RWPE1 (cell line): Measurements from ENCODE around the gene NHEJ1.

Experiments used
- CTCF ChIA-PET: fragments of 350-600 bp; sonication (Branson Sonifier 250); formaldehyde crosslinking; extraction: SDS; loops from one replicate; lab custom pipeline; 2021; lab: Yijun Ruan, JAX
- POLR2A ChIA-PET: fragments of 400-600 bp; formaldehyde crosslinking; extraction: SDS; loops from one replicate; lab custom pipeline; 2020; ENCODE audit warnings: antibody characterized with exemption; ENCODE audit not compliant: low non-redundant PET; lab: Yijun Ruan, JAX
- DNase-seq: peaks from one replicate; pipeline ENCODE4 v3.0.0; 2012; ENCODE audit warnings: low spot score
- H3K27ac ChIP-seq: fragments of 450-650 bp; 2 replicates; pipeline ENCODE4 v1.5.1; 2017
- CTCF ChIP-seq: fragments of 450-650 bp; conservative IDR thresholded peaks from 2 replicates; pipeline ENCODE4 v1.5.1; 2017; ENCODE audit warnings: low read depth, mild to moderate bottlenecking

The NHEJ1 gene

GRCh38 chr2:219125886-219126270 lies 34.7 kb downstream of the NHEJ1 start:
- no peak for TF ChIP-seq CTCF
- POLR2A ChIA-PET, result no interaction called here
- no peak for DNase-seq
- CTCF ChIA-PET, result interaction anchor here (0.6 to 1.0 kb wide), 3 partner anchors 130 to 249 kb away, joined by 3 to 4 read pairs (median 3); no protein-coding TSS in a partner anchor
- H3K27ac ChIP-seq, result no peak overlapping the region

GRCh38 chr2:219125225-219125885 lies 35.3 kb downstream of the NHEJ1 start:
- no peak overlapping the region for H3K27ac ChIP-seq
- POLR2A ChIA-PET, result no interaction called here
- CTCF ChIA-PET, result interaction anchor here (0.6 to 1.0 kb wide), 3 partner anchors 129 to 248 kb away, joined by 3 to 4 read pairs (median 3); no protein-coding TSS in a partner anchor
- TF ChIP-seq CTCF, result no peak
- DNase-seq, result peak; percentile 34

- POLR2A ChIA-PET, result no interaction called here
- H3K27ac ChIP-seq, result no peak overlapping the region
- no peak for TF ChIP-seq CTCF
- CTCF ChIA-PET, result interaction anchor here (0.6 to 2.9 kb wide), 2 partner anchors 95 to 475 kb away, joined by 5 to 14 read pairs; no protein-coding TSS in a partner anchor
- no peak for DNase-seq
These were observed 36.1 kb downstream of the NHEJ1 start for GRCh38 chr2:219124381-219125110.

DNA sequence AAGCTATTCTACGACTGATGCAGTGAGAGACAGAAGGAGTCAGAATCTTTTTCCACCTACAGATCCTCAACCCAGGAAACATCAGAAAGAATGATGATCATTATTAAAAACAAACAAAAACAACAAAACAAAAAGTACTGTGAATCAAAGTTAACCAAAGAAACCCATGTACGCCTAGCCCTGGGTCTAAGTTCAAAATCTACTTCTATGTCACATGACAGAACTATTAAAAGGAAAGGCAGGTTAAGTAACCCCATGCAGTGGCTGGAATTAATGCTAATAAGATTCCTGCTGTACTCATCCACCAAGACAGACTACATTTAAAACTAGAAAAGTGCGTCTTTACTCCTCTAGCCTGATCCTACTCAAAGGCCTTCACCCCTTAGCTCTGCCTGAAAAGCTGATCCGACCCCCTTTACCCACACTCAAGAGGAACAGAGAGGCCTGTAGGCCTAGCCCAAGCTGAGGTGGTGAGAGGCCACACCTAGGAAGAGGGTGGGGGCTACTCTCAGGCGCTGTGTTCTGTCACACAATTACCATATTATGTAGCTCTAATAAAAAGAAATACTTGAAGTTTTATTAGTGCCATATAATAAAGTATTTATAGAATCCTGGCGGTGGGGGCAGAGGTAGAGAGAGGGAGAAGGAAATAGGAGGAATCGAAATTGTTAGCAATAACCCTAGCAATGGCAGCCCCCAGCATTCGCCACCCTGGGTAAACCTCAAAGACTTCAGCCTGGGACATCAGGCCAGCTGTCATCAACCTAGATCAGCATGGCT lies 37.1 kb downstream of the NHEJ1 start:
- POLR2A ChIA-PET, result no interaction called here
- TF ChIP-seq CTCF, result no peak
- H3K27ac ChIP-seq, result no peak overlapping the region
- CTCF ChIA-PET, result interaction anchor here (0.6 to 2.9 kb wide), 3 partner anchors 32 to 476 kb away, joined by 3 to 14 read pairs (median 5); no protein-coding TSS in a partner anchor
- DNase-seq, result no peak

GRCh38 chr2:219122202-219122980 lies 38.2 kb downstream of the NHEJ1 start:
- H3K27ac ChIP-seq, result no peak overlapping the region
- DNase-seq, result no peak
- TF ChIP-seq CTCF, result no peak
- POLR2A ChIA-PET, result no interaction called here
- CTCF ChIA-PET, result interaction anchor here (0.6 to 2.9 kb wide), 6 partner anchors 31 to 142 kb away, joined by 3 to 14 read pairs (median 3); no protein-coding TSS in a partner anchor
